GM19455 (cell line): ENCODE data around the gene POP7.

Experiments
- ATAC-seq: cut with Tn5 transposase; IDR thresholded peaks from one replicate; pipeline ENCODE4 v1.9.1; 2021; ENCODE audit not compliant: unreplicated experiment

Gene POP7

GRCh38 chr7:100679129-100679926 lies 26.6 kb upstream of the POP7 start:
- ATAC-seq: no peak

- no peak for ATAC-seq
Measured at GRCh38 chr7:100679927-100680575, 25.9 kb upstream of the POP7 start.

- no peak for ATAC-seq
Measured at GRCh38 chr7:100680576-100681271, 25.2 kb upstream of the POP7 start.

DNA sequence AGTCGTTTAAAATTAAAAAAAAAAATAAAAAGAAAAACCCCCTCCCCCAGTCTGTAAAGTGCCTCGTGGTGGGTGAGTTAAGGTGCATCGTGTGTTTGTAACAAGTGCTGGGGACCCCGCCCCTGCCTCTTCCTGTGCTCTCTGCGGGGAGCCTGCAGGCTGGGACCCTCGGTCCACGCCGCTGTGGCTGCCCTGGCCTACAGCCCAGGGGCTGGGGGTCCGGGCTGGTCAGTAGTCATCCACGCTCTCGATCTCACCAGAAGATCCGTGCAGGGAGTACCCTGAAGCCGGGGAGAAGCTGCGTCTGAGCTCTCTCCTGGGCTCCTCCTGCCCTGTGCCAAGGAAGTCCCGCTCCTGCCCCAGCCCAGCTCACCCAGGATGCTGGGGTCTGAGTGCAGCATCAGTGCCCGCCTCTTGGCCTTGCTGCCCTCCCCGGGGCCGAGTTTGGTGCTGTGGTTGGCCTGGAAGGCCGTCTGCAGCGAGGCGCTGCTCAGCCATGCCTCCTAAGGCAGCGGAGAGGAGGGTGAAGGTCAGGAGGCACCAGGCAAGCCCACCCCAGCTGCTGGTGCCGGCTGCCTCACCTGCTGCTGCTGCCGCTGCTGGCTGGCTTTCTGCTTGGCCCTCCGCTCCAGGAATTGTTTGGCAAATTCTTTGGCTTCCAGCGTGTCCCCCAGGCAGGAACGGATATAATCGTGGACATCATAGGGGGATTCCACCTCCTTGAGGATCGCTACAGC lies 24.3 kb upstream of the POP7 start:
- ATAC-seq: no peak

DNA sequence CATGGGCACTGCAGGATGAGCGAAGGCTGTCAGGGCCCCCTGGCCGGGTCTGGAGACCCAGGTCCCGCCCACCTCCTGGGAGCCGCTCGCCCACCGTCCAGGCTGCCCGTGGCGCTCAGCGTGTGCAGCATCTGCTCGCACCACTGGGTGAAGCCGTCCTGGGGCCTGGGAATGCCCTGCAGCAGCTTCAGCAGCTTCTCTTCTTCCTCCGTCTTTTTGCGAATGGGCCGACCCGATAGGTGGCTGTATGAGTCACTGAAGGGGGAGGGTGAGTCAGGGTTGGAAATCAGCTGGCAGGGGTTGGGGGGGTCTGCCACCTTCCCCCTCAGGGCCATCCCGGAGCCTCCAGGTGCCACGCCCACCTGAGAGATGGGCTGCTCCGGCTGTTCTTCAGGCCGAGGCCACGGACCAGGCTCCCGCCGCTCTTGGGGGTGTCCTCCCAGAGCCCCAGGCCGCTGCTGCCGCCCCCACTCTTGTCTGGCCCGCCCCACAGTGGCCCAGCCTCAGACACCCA lies 23.6 kb upstream of the POP7 start:
- ATAC-seq: no peak

GRCh38 chr7:100682991-100683658 lies 22.8 kb upstream of the POP7 start:
- no peak for ATAC-seq

DNA sequence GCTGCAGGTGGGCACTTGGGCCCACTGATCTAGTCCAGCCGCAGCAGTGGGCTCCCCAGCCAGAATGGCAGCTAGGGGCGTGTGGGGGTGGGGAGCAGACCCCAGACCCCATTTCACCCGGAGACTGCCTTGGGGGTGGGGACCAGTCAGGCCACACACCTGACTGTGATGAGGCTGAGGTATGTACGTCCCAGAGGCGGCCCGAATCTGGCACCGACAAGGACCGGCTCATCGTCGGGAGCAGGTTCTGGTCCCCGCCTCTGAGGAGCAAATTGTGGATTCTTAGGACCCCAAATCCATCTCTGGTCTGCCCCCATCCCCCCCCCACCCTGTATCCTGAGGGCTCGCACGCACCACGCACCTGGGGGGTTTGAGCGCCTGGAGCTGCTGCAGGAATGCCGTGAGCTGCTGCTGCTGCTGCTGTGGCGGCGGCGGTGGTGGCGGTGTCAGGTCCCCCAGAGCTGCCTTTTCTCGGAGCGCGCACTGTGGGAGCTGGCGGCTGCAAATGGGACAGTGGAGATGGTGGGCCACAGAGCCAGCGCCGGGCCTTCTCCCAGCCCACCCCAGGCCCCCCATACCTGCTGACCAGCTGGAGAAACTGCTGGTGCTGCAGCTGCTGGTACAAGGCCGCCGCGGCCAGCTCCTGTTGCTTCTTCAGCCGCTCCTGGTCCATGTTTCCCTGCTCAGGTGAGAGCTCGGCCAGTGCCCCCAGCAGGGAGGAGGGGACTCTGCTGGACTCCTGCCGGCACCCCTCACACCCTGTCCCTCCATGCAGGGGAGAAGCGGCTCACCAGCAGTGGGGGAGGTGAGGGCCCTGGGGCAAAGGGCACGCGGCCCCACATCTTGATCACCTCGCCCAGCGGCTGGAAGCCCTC lies 22.0 kb upstream of the POP7 start:
- ATAC-seq: no peak

GRCh38 chr7:100684534-100685042 lies 21.3 kb upstream of the POP7 start:
- ATAC-seq: no peak

GRCh38 chr7:100685049-100685605 lies 20.8 kb upstream of the POP7 start:
- ATAC-seq: no peak

DNA sequence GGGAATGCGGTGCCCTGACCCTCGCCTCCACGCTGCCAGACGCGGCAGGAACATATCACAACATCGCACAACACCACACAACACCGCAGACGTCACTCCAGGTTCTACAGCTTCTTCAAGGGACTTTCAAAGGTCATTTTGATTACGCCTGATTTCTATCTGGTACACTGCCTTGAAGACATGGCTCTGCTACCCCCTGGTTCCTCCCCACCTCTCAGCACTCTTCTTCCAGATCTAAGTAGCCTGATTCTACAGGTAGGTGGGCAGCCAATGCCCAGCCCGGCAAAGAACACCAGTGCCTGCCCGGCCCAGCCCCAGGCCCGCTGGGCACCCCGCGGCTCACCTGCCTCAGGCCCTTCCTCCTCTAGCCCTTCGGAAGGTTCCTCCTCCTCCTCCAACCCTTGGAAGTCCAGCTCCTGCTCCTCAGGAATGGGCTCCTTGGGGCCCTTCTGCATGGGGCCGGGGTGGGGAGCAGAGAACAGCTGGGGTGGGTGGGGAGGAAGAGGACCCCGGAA lies 20.2 kb upstream of the POP7 start:
- ATAC-seq: no peak

- no peak for ATAC-seq
Measured at GRCh38 chr7:100686201-100686821, 19.6 kb upstream of the POP7 start.

GRCh38 chr7:100686822-100687211 lies 19.1 kb upstream of the POP7 start:
- no peak for ATAC-seq

DNA sequence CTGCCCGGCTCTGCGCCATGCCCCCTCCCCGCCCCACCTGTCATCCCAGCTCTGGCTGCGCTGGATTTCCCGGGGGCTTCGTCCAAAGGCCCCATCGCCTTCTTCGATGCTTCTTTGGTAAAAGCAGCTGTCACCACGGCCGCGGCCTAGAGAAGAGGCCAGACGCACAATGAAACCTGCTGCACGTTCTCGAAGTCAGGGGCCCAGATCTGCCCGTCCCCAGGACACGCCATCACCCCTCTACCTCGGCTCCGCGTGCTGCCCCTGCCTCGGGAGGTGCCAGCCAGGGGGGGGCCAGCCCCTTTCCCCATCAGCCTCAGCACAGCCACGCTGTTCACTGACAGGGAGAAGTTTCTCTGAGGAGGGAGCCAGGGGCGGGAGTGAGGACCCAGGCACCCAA lies 18.7 kb upstream of the POP7 start:
- no peak for ATAC-seq

GRCh38 chr7:100687751-100688300 lies 18.1 kb upstream of the POP7 start:
- no peak for ATAC-seq

DNA sequence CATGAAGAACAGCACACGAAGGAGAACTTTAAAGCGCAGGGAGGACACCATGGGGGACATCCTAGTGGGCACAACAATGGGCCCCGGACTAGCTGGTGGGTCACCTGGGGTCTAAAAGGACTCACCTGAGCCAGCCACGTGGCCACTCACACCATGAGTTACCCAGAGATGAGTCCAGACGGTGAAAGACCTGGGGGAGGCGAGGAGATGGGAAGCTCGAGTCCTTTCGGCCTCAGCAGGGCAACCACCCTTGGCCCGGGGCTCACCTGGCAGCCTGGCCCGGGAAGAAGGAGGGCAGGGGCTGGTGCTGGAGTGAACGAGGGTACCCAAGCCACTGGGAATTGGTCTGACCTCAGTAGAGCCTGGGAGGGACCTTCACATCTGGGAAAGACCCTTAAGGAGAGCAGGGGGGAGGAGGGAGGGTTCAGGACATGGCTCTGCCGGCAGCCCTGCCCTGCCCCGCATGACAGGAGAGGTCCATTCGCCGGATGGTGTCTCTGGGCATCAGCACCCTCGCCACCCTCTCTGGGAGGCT lies 17.5 kb upstream of the POP7 start:
- no peak for ATAC-seq

GRCh38 chr7:100689230-100690135 lies 16.4 kb upstream of the POP7 start:
- no peak for ATAC-seq
